MCF 10A (cell line): ENCODE measurements around the gene ENTREP1. TPM values are rescaled to one million over a fixed set of nuclear protein-coding genes. Genes with fewer than 3 reads are reported as not detected.
"Not testable (repeated sequence)": the region's sequence is repeated elsewhere in the genome, so short reads cannot be mapped to it uniquely, and the experiment has no call there.

Source experiments
- BruUV-seq: library from RNA; stranded (reverse); fragments of 400-500 nt; replicated peaks from 2 replicates; lab custom pipeline; 2021; lab: Mats Ljungman, UMichigan
- CTCF ChIA-PET: fragments of 300-600 bp; sonication (Branson Sonifier 250); formaldehyde crosslinking; extraction: SDS; loops from one replicate; lab custom pipeline; 2021; ENCODE audit warnings: antibody characterized with exemption, inconsistent platforms; lab: Yijun Ruan, JAX
- POLR2A ChIA-PET: fragments of 300-600, 350-650 bp; sonication (Branson Sonifier 250); formaldehyde crosslinking; extraction: SDS; loops from one replicate; lab custom pipeline; 2020; ENCODE audit warnings: antibody characterized with exemption, inconsistent platforms; lab: Yijun Ruan, JAX
- DNase-seq: peaks from one replicate; pipeline ENCODE4 v3.0.0-alpha.2; 2018; ENCODE audit not compliant: unreplicated experiment
- H3K27ac Mint-ChIP-seq: one replicate; pipeline ENCODE4 v1.8.0; 2022; ENCODE audit warnings: mild to moderate bottlenecking, low read depth, mixed read lengths; ENCODE audit not compliant: unreplicated experiment
- H3K27me3 Mint-ChIP-seq: one replicate; pipeline ENCODE4 v1.8.0; 2022; ENCODE audit warnings: mixed read lengths; ENCODE audit not compliant: insufficient read depth, unreplicated experiment
- H3K36me3 Mint-ChIP-seq: one replicate; pipeline ENCODE4 v1.8.0; 2022; ENCODE audit warnings: mild to moderate bottlenecking, moderate library complexity, mixed read lengths; ENCODE audit not compliant: insufficient read depth, unreplicated experiment
- H3K4me1 Mint-ChIP-seq: one replicate; pipeline ENCODE4 v1.8.0; 2022; ENCODE audit warnings: mixed read lengths; ENCODE audit not compliant: insufficient read depth, unreplicated experiment
- H3K4me3 Mint-ChIP-seq: one replicate; pipeline ENCODE4 v1.8.0; 2022; ENCODE audit warnings: mild to moderate bottlenecking, moderate library complexity, mixed read lengths; ENCODE audit not compliant: unreplicated experiment
- H3K9me3 Mint-ChIP-seq: one replicate; pipeline ENCODE4 v1.8.0; 2022; ENCODE audit warnings: mixed read lengths; ENCODE audit not compliant: unreplicated experiment
- intact Hi-C: fragments of 100-400 bp; cut with micrococcal nuclease; formaldehyde crosslinking; loops from 2 replicates; pipeline ENCODE4 v1.14.1; 2022
- total RNA-seq: library from RNA; stranded (reverse); gene quantifications from 2 replicates; pipeline ENCODE4 v1.2.3, GENCODE V29; 2022
- TF ChIP-seq, protein P1 (sequence below): fragments of 200-600 bp; IDR thresholded peaks from one replicate; pipeline ENCODE4 v1.8.0; 2022; ENCODE audit warnings: antibody characterized with exemption, mild to moderate bottlenecking; ENCODE audit not compliant: unreplicated experiment

Gene ENTREP1
- total RNA-seq, 1 experiment from 2014 or later, result 0.35 TPM

DNA sequence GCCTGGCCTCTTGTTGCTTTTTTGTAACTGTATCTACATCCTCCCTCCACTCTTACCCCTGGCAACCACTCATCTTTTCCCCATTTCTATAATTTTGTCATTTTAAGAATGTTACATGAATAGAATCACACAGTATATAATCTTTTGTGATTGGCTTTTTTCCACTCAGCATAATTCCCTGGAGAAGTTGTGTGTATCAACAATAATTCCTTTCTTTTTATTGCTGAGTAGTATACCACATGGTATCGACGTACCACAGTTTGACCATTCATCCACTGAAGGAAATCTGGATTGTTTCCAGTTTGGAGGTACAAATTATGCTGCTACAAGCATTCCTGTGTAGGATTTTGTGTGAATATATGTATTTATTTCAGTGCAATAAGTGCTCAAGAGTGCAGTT is 21.7 kb upstream of the ENTREP1 start:
- ChIA-PET POLR2A (no interaction called here), CTCF (no interaction called here)
- H3K27ac Mint-ChIP-seq, result no peak overlapping the region
- no peaks in the 10 kb centered on the region for H3K9me3 Mint-ChIP-seq
- no TSS peak for BruUV-seq
- H3K4me3 Mint-ChIP-seq, result no peak overlapping the region
- no peaks in the 10 kb centered on the region for H3K36me3 Mint-ChIP-seq
- H3K4me1 Mint-ChIP-seq, result no peaks in the 10 kb centered on the region
- peaks cover 11% of the 10 kb centered on the region for H3K27me3 Mint-ChIP-seq
- TF ChIP-seq, protein P1, sequence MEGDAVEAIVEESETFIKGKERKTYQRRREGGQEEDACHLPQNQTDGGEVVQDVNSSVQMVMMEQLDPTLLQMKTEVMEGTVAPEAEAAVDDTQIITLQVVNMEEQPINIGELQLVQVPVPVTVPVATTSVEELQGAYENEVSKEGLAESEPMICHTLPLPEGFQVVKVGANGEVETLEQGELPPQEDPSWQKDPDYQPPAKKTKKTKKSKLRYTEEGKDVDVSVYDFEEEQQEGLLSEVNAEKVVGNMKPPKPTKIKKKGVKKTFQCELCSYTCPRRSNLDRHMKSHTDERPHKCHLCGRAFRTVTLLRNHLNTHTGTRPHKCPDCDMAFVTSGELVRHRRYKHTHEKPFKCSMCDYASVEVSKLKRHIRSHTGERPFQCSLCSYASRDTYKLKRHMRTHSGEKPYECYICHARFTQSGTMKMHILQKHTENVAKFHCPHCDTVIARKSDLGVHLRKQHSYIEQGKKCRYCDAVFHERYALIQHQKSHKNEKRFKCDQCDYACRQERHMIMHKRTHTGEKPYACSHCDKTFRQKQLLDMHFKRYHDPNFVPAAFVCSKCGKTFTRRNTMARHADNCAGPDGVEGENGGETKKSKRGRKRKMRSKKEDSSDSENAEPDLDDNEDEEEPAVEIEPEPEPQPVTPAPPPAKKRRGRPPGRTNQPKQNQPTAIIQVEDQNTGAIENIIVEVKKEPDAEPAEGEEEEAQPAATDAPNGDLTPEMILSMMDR, result no peak
- no peak for DNase-seq
- intact Hi-C loops, result no loop called here

DNA sequence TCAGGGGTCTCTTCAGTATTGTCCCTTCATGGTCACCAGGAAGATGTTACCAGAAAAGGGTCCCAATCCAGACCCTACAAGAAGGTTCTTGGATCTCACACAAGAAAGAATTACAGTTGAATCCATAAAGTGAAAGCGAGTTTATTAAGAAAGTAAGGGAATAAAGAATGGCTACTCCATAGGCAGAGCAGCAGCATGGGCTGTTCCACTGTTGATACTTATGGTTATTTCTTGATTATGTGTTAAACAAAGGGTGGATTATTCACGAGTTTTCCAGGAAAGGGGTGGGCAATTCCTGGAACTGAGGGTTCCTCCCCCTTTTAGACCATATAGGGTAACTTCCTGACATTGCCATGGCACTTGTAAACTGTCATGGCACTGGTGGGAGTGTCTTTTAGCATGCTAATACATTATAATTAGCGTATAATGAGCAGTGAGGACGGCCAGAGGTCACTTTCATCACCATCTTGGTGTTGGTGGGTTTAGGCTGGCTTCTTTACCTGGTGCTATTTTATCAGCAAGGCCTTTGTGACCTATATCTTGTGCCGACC is 18.0 kb upstream of the ENTREP1 start:
- POLR2A ChIA-PET, H3K4me1 Mint-ChIP-seq, CTCF ChIA-PET, H3K4me3 Mint-ChIP-seq, BruUV-seq, H3K9me3 Mint-ChIP-seq, H3K36me3 Mint-ChIP-seq, intact Hi-C loops, DNase-seq, H3K27ac Mint-ChIP-seq: not testable (repeated sequence)
- peaks cover 11% of the 10 kb centered on the region for H3K27me3 Mint-ChIP-seq

DNA sequence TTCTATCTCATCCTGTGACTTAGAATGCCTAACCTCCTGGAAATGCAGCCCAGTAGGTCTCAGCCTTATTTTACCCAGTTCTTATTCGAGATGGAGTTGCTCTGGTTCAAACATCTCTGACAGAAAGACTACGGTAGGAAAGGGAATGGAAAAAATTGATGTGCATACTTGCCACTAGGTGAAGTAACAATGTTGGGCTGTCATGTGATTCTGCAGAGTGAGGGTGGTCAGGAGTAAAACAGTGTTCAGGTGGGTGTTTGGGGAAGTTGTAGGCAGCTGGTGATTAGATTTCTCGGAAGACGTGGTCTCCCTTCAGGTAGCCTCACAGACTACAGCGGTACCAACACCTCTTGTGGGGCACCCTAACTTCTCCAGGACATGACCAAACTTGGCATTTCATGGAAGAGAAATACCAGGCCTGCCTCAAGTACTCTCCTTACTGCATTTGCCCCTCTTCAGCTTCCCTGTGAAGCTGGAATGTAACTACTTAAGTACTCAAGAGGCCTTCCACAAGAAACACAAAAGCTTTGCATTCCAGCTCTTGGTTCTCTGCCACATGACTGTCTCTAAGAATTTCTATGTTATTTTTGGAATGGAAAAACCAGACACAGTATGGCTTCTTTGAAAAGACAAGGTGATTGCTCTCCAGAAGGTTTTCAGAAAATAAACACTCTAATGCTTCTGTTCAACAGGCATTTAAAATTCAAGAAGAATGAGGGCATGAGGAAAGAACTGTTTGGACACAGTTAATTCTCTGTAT is 17.4 kb upstream of the ENTREP1 start:
- intact Hi-C loops, result no loop called here
- BruUV-seq, result no TSS peak
- peaks cover 7% of the 10 kb centered on the region for H3K9me3 Mint-ChIP-seq
- POLR2A ChIA-PET, result no interaction called here
- no peaks in the 10 kb centered on the region for H3K36me3 Mint-ChIP-seq
- TF ChIP-seq, protein P1, result no peak
- CTCF ChIA-PET, result interaction anchor here (0.6 kb wide), 2 partner anchors 12 to 254 kb away, joined by 3 read pairs; no protein-coding TSS in a partner anchor
- no peak overlapping the region for H3K27ac Mint-ChIP-seq
- no peak for DNase-seq
- no peak overlapping the region for H3K4me3 Mint-ChIP-seq
- no peaks in the 10 kb centered on the region for H3K4me1 Mint-ChIP-seq
- H3K27me3 Mint-ChIP-seq, result peaks cover 11% of the 10 kb centered on the region

DNA sequence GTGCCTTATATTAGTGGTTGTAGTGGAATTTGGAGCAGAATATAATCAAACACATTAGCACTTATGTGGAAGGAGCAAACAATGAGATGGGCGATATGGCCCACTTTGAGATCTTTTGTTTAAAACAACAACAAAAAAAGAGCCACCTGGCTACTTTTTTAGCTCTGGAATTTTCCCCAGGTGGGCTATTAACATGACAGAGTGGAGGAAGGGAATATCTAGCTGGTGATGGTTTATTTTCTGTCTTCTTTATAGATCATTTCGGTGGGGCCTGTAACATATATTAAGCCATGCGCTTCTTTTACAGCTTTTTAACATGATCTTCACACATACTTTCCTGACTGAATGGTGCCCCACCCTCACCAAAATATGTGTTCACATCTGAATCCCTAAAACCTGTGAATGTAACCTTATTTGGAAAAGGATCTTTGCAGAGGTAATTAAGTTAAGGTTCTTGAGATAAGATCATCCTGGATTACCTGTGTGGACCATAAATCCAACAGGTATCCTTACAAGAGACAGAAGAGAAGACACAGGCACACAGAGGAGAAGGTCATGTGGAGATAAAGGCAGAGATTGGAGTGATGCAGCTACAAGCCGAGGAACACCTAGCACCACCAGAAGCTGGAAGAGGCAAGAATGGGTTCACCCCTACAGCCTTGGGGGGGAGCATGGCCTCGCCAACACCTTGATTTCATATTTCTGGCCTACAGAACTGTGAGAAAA is 16.6 kb upstream of the ENTREP1 start:
- POLR2A ChIA-PET, result no interaction called here
- H3K27ac Mint-ChIP-seq, result no peak overlapping the region
- peaks cover 11% of the 10 kb centered on the region for H3K27me3 Mint-ChIP-seq
- no peak overlapping the region for H3K4me3 Mint-ChIP-seq
- intact Hi-C loops, result no loop called here
- CTCF ChIA-PET, result interaction anchor here (0.6 to 1.5 kb wide), 3 partner anchors 11 to 255 kb away, joined by 3 to 5 read pairs (median 3); no protein-coding TSS in a partner anchor
- H3K36me3 Mint-ChIP-seq, result no peaks in the 10 kb centered on the region
- BruUV-seq, result no TSS peak
- H3K9me3 Mint-ChIP-seq, result peaks cover 8% of the 10 kb centered on the region
- no peaks in the 10 kb centered on the region for H3K4me1 Mint-ChIP-seq
- no peak for DNase-seq
- TF ChIP-seq, protein P1, result no peak
